H1 (cell line): Measurements from ENCODE around the gene CGNL1. TPM values are rescaled to one million over a fixed set of nuclear protein-coding genes. Genes with fewer than 3 reads are reported as not detected.

ENCODE experiments used
- ASH2L ChIP-seq: fragments of 200-600, 300-600 bp; sonication (generic); IDR thresholded peaks from one replicate; pipeline ENCODE4 v1.7.1; 2017; ENCODE audit warnings: low read length
- EP300 ChIP-seq, 2 experiments: IDR thresholded peaks; 1 replicate in 1 of 2; 2 replicates in 1 of 2; pipeline ENCODE4 v1.6.1; 2011 to 2012; ENCODE audit warnings: low read depth in 2 of 2, low read length in 2 of 2, mild to moderate bottlenecking in 2 of 2, borderline replicate concordance in 1 of 2, inconsistent platforms in 1 of 2, moderate library complexity in 1 of 2
- HDAC2 ChIP-seq, 2 experiments: fragments of 300-600 bp in 1 of 2; sonication (generic) in 1 of 2; IDR thresholded peaks; 2 replicates each; pipeline ENCODE4 v1.6.1; 2011 to 2012; ENCODE audit warnings: low read depth in 2 of 2, low read length in 2 of 2, mild to moderate bottlenecking in 2 of 2, moderate library complexity in 2 of 2, borderline replicate concordance in 1 of 2, inconsistent platforms in 1 of 2
- TAF7 ChIP-seq: optimal IDR thresholded peaks from 2 replicates; pipeline ENCODE3; 2011; ENCODE audit warnings: low read depth, mild to moderate bottlenecking, inconsistent platforms, low read length, moderate library complexity, borderline replicate concordance
- YY1 ChIP-seq: IDR thresholded peaks from 2 replicates; pipeline ENCODE4 v1.6.1; 2011; ENCODE audit warnings: low read depth, mild to moderate bottlenecking, low read length
- polyA plus RNA-seq, 7 experiments: library from polyadenylated mRNA; depleted of rRNA in 3 of 7; stranded (reverse) in 5 of 7; unstranded in 2 of 7; fragments of >200 nt in 5 of 7; fragments of 200-250 nt in 2 of 7; gene quantifications; 1 replicate in 5 of 7; 2 replicates in 1 of 7; 4 replicates in 1 of 7; pipeline versions ENCODE4 v1.2.1 to v1.2.3, GENCODE V29; 2011 to 2013; ENCODE audit warnings: missing spikeins in 2 of 7, mixed read lengths in 2 of 7
- total RNA-seq: library from RNA; stranded (reverse); fragmentation: NEBNext Ultra II Directional; extraction: Animal tissue kit (Norgen Biotek cat#: 25700); gene quantifications from 2 replicates; pipeline ENCODE4 v1.2.1, GENCODE V29; 2021

CGNL1 gene
- total and polyA plus RNA-seq, 2 of the 8 experiments (the other 6 are each of a cell fraction or from before 2014, with no cell fraction given) = 21.8 to 75.6 TPM

- no peak for TF ChIP-seq EP300 (IDR thresholded peaks at IDR 0.05; ENCODE audit: borderline replicate concordance in 1 of 2, low read depth in 2 of 2, low read length in 2 of 2)
- no peak for TF ChIP-seq HDAC2 (IDR thresholded peaks at IDR 0.05; ENCODE audit: borderline replicate concordance in 1 of 2, low read depth in 2 of 2, low read length in 2 of 2)
- no peak for TF ChIP-seq ASH2L
- TF ChIP-seq TAF7 = no peak
- TF ChIP-seq YY1 = no peak
Measured at GRCh38 chr15:57479005-57479404, 102.7 kb downstream of the CGNL1 start (continued).
